GM23248 (cell line): ENCODE measurements around the gene CHADL. TPM values are rescaled to one million over a fixed set of nuclear protein-coding genes. Genes with fewer than 3 reads are reported as not detected.
"Not testable (repeated sequence)": the region's sequence is repeated elsewhere in the genome, so short reads cannot be mapped to it uniquely, and the experiment has no call there.

ENCODE experiments used
- DNase-seq: peaks from one replicate; pipeline ENCODE4 v3.0.0-alpha.2; 2015
- H2AFZ ChIP-seq: fragments of 200-600 bp; sonication (generic); 2 replicates; pipeline ENCODE4 v1.6.1; 2016; ENCODE audit warnings: antibody characterized with exemption
- H3F3A ChIP-seq: fragments of 200-600 bp; sonication (generic); 2 replicates; pipeline ENCODE4 v1.6.1; 2016; ENCODE audit warnings: mild to moderate bottlenecking, antibody characterized with exemption, mixed run types; ENCODE audit not compliant: insufficient read depth
- H3K27ac ChIP-seq: fragments of 200-600 bp; sonication (generic); 2 replicates; pipeline ENCODE4 v1.5.1; 2016; ENCODE audit warnings: mild to moderate bottlenecking
- H3K27me3 ChIP-seq: fragments of 200-600 bp; sonication (generic); replicated peaks from 2 replicates; pipeline ENCODE4 v1.6.1; 2016; ENCODE audit warnings: mild to moderate bottlenecking; ENCODE audit not compliant: insufficient read depth
- H3K36me3 ChIP-seq: fragments of 200-600 bp; sonication (generic); 2 replicates; pipeline ENCODE4 v1.6.1; 2016; ENCODE audit warnings: low read depth, mild to moderate bottlenecking
- H3K4me1 ChIP-seq: fragments of 200-600 bp; sonication (generic); 2 replicates; pipeline ENCODE4 v1.6.1; 2016; ENCODE audit warnings: mild to moderate bottlenecking; ENCODE audit not compliant: insufficient read depth
- H3K4me2 ChIP-seq: fragments of 200-600 bp; sonication (generic); one replicate; pipeline ENCODE4 v1.6.1; 2016; ENCODE audit warnings: mild to moderate bottlenecking; ENCODE audit not compliant: unreplicated experiment
- H3K4me3 ChIP-seq: fragments of 200-600 bp; sonication (generic); 2 replicates; pipeline ENCODE4 v1.5.1; 2016; ENCODE audit warnings: mild to moderate bottlenecking
- H3K79me2 ChIP-seq: fragments of 200-600 bp; sonication (generic); 2 replicates; pipeline ENCODE4 v1.6.1; 2016; ENCODE audit warnings: mild to moderate bottlenecking; ENCODE audit not compliant: insufficient read depth
- H3K9ac ChIP-seq: fragments of 200-600 bp; sonication (generic); 2 replicates; pipeline ENCODE4 v1.6.1; 2016; ENCODE audit warnings: mild to moderate bottlenecking
- H3K9me2 ChIP-seq: fragments of 200-600 bp; sonication (generic); 2 replicates; pipeline ENCODE4 v1.6.1; 2016; ENCODE audit warnings: mixed run types, mild to moderate bottlenecking, moderate library complexity; ENCODE audit not compliant: insufficient read depth
- H3K9me3 ChIP-seq: fragments of 200-600 bp; sonication (generic); one replicate; pipeline ENCODE4 v1.6.1; 2017; ENCODE audit warnings: low read depth
- H4K20me1 ChIP-seq: fragments of 200-600 bp; sonication (generic); 2 replicates; pipeline ENCODE4 v1.6.0; 2016; ENCODE audit not compliant: insufficient read depth
- EZH2 ChIP-seq: fragments of 200-600 bp; sonication (generic); IDR thresholded peaks from 2 replicates; pipeline ENCODE4 v1.6.1; 2018; ENCODE audit warnings: antibody characterized with exemption, mild to moderate bottlenecking; ENCODE audit not compliant: insufficient read depth, poor library complexity, severe bottlenecking
- EZH2phosphoT487 ChIP-seq: fragments of 200-600 bp; sonication (generic); IDR thresholded peaks from 2 replicates; pipeline ENCODE4 v1.6.1; 2018; ENCODE audit warnings: antibody characterized with exemption, moderate library complexity, mild to moderate bottlenecking, low read depth; ENCODE audit not compliant: insufficient read depth
- WGBS, 2 experiments: methylation state at CpG; one replicate each; pipeline ENCODE4 v1.1.6; 2015 to 2017; ENCODE audit warnings: low lambda C conversion rate in 2 of 2, low coverage in 1 of 2; ENCODE audit errors: missing lambda C conversion rate in 2 of 2; 5-methylcytosine and 5-hydroxymethylcytosine counted together
- in situ Hi-C: fragments of 300-500 bp; cut with MboI; formaldehyde crosslinking; loops from 2 replicates; pipeline ENCODE4 v1.15.0; 2020
- polyA plus RNA-seq: library from polyadenylated mRNA; unstranded; fragments of >200 nt; fragmentation: Nextera tagmentation; extraction: Ambion mirVana; gene quantifications from 2 replicates; pipeline ENCODE4 v1.2.1, GENCODE V29; 2016
- total RNA-seq: library from RNA; depleted of rRNA; stranded (reverse); fragments of >200 nt; shearing (Covaris generic); gene quantifications from 2 replicates; pipeline ENCODE4 v1.2.3, GENCODE V29; 2014

Gene CHADL
- total and polyA plus RNA-seq, 2 experiments from 2014 or later = 0.22 to 0.88 TPM

GRCh38 chr22:41261541-41262249 lies 21.0 kb upstream of the CHADL start:
- peaks cover 43% of the 10 kb centered on the region for H3K36me3 ChIP-seq
- H3K4me2 ChIP-seq = no peak overlapping the region

DNA sequence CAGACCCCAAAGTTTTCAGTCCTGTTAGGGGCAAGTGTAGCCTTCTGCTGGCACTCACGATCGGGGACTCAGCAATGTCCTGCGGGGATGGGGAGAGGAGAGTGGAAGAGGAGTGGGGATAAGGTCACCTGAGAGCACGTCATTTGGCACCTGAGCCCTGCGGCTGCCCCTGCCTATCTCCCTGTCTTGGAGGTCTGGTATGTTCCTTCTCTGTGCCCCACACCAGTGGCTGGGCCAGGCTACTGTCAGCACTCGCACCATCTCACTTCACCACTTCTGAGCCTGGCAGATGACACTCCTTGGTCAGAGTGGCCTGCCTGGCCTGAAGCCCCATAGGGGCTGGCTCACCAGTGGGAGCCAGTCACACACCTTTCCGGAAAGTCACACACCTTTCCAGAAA lies 20.1 kb upstream of the CHADL start:
- no peaks in the 10 kb centered on the region for H3K4me1 ChIP-seq
- peaks cover 43% of the 10 kb centered on the region for H3K36me3 ChIP-seq
- H3K79me2 ChIP-seq = peaks cover 20% of the 10 kb centered on the region; the same call in 1 of the 2 replicates
- H3F3A ChIP-seq = no peaks in the 10 kb centered on the region
- no peaks in the 10 kb centered on the region for H3K27me3 ChIP-seq
- no peak overlapping the region for H3K4me2 ChIP-seq
- 95 to 96% methylated on average over 7 of the region's 7 CpGs for WGBS, 2 experiments
- TF ChIP-seq EZH2 (no peak), EZH2phosphoT487 (no peak)
- DNase-seq = no peak
- no peak overlapping the region for H3K9ac ChIP-seq
- no peaks in the 10 kb centered on the region for H3K9me2 ChIP-seq
- H3K27ac ChIP-seq = no peak overlapping the region
- no peak overlapping the region for H2AFZ ChIP-seq
- H3K9me3 ChIP-seq = no peaks in the 10 kb centered on the region
- H3K4me3 ChIP-seq = no peak overlapping the region
- H4K20me1 ChIP-seq = no peaks in the 10 kb centered on the region
- in situ Hi-C loops = no loop called here

More at GRCh38 chr22:41261541-41262249, 21.0 kb upstream of the CHADL start:
- in situ Hi-C loops = no loop called here
- Histone ChIP-seq H3K27ac (no peak overlapping the region), H2AFZ (no peak overlapping the region), H3K4me1 (no peaks in the 10 kb centered on the region), H3K4me3 (no peak overlapping the region), H3K79me2 (peaks cover 20% of the 10 kb centered on the region; the same call in 1 of the 2 replicates), H4K20me1 (no peaks in the 10 kb centered on the region), H3K27me3 (no peaks in the 10 kb centered on the region), H3F3A (no peaks in the 10 kb centered on the region), H3K9ac (no peak overlapping the region), H3K9me2 (no peaks in the 10 kb centered on the region), H3K9me3 (no peaks in the 10 kb centered on the region)
- DNase-seq = no peak
- TF ChIP-seq EZH2 (no peak), EZH2phosphoT487 (no peak)
- 88 to 89% methylated on average over 12 of the region's 12 CpGs for WGBS, 2 experiments

- in situ Hi-C loops, H3K4me3 ChIP-seq: not testable (repeated sequence)
- WGBS, 2 experiments = 91 to 99% methylated on average over 4 of the region's 4 CpGs
Measured at GRCh38 chr22:41259756-41260155, 19.0 kb upstream of the CHADL start.

DNA sequence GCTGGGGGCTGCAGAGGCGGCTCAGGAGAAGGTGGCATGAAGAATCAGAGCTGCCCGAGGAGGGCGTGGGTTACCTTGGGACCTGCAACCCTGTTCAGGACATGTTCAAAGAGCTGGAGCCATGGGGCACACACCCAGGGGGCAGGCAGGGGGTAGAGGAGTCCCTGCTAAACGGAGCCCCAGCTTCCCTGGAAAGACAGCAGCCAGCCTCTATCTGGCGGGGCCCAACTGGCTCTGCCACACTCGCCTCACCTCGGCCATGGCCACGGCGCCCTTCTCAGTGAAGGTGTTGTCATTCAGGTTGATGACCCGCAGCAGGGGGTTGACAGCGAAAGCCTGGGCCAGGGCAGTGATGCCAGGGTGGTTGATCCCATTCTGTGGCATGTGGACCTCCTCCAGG lies 17.0 kb upstream of the CHADL start:
- no peak overlapping the region for H3K27ac ChIP-seq
- H3K79me2 ChIP-seq = peaks cover 20% of the 10 kb centered on the region; the same call in 1 of the 2 replicates
- H3K9ac ChIP-seq = no peak overlapping the region
- in situ Hi-C loops = no loop called here
- no peaks in the 10 kb centered on the region for H3F3A ChIP-seq
- WGBS, 2 experiments = 95 to 96% methylated on average over 11 of the region's 11 CpGs
- H3K36me3 ChIP-seq = peaks cover 32% of the 10 kb centered on the region
- no peaks in the 10 kb centered on the region for H3K9me3 ChIP-seq
- no peak overlapping the region for H2AFZ ChIP-seq
- no peak overlapping the region for H3K4me2 ChIP-seq
- no peaks in the 10 kb centered on the region for H4K20me1 ChIP-seq
- no peak for TF ChIP-seq EZH2
- TF ChIP-seq EZH2phosphoT487 = no peak
- DNase-seq = no peak
- H3K4me3 ChIP-seq = no peak overlapping the region
- no peaks in the 10 kb centered on the region for H3K9me2 ChIP-seq
- no peaks in the 10 kb centered on the region for H3K4me1 ChIP-seq
- no peaks in the 10 kb centered on the region for H3K27me3 ChIP-seq

More at GRCh38 chr22:41259756-41260155, 19.0 kb upstream of the CHADL start:
- not testable (repeated sequence) for H3K9me3 ChIP-seq, H3K9ac ChIP-seq, H2AFZ ChIP-seq, H3K4me2 ChIP-seq, H4K20me1 ChIP-seq, H3K9me2 ChIP-seq, H3K27ac ChIP-seq, H3K4me1 ChIP-seq, H3K27me3 ChIP-seq, H3F3A ChIP-seq, DNase-seq
- peaks cover 43% of the 10 kb centered on the region for H3K36me3 ChIP-seq
- H3K79me2 ChIP-seq = peaks cover 20% of the 10 kb centered on the region; the same call in 1 of the 2 replicates
